Measurements from ENCODE around the gene LENEP. TPM values are rescaled to one million over a fixed set of nuclear protein-coding genes. Genes with fewer than 3 reads are reported as not detected.

LENEP gene
- total RNA-seq, 1 experiment from 2014 or later: 0.42 TPM

GRCh38 chr1:155019377-155020245, 26.2 kb downstream of the LENEP start:
- TF ChIP-seq CEBPB (IDR thresholded peaks at IDR 0.05; ENCODE audit: low read depth): no peak
- TF ChIP-seq TCF7L2 (IDR thresholded peaks at IDR 0.05; ENCODE audit: borderline replicate concordance, extremely low read depth, insufficient read depth, insufficient read length): no peak
- no peak for TF ChIP-seq FOSL1 (IDR thresholded peaks at IDR 0.05; ENCODE audit: low read depth)
- TF ChIP-seq ZFX (IDR thresholded peaks at IDR 0.05): no peak
- no peak for TF ChIP-seq SIN3A (IDR thresholded peaks at IDR 0.05; ENCODE audit: low read depth)
- Histone ChIP-seq H3K4me1 (ENCODE audit: control insufficient read depth in 1 of 2, insufficient read depth in 2 of 2, low read length in 2 of 2) (peaks cover 34 to 65% of the 10 kb centered on the region in 2 experiments), H3K9me2 (ENCODE audit: insufficient read depth) (no peaks in the 10 kb centered on the region), H3K79me2 (ENCODE audit: insufficient read depth, low read length) (no peaks in the 10 kb centered on the region), H3K27ac (ENCODE audit: low read depth, low read length) (no peak overlapping the region), H3K9ac (ENCODE audit: low read length) (0 out of 2 replicates have a peak overlapping the region, but pooled peaks have one; percentile 22), H3K4me2 (ENCODE audit: low read length) (0 out of 2 replicates have a peak overlapping the region, but pooled peaks have one; percentile 82), H3K27me3 (ENCODE audit: insufficient read depth, low read length) (no peaks in the 10 kb centered on the region), H3K9me3 (ENCODE audit: control insufficient read depth in 1 of 2, insufficient read depth in 1 of 2, low read depth in 1 of 2, low read length in 2 of 2) (no peaks in the 10 kb centered on the region), H2AFZ (ENCODE audit: low read depth, low read length, poor library complexity, severe bottlenecking) (no peak overlapping the region), H4K20me1 (ENCODE audit: insufficient read depth) (no peaks in the 10 kb centered on the region), H3K36me3 (ENCODE audit: control insufficient read depth in 1 of 2, insufficient read depth in 2 of 2, low read length in 2 of 2) (peaks cover 6 to 17% of the 10 kb centered on the region in 2 experiments; a peak in 3 of 4 replicates), H3K4me3 (replicated peaks in 1 of 2; ENCODE audit: low read depth in 1 of 2, low read length in 2 of 2) (no peak overlapping the region)
- no peak for DNase-seq (ENCODE audit: low read depth, low spot score)
- ChIA-PET RAD21 (ENCODE audit: low non-redundant PET in 1 of 2, low total read pairs in 2 of 2, uncharacterized antibody in 2 of 2, unreplicated experiment in 2 of 2) (no interaction called here), POLR2A (no interaction called here), CTCF (interaction anchor here (0.9 to 3.0 kb wide), 2 partner anchors 25 to 40 kb away, joined by 3 to 14 read pairs; no protein-coding TSS in a partner anchor)
- TSS peak; percentile 16 for BruUV-seq (replicated peaks)
- intact Hi-C loops (cut with micrococcal nuclease): no loop called here
- ATAC-seq: no peak

GRCh38 chr1:155022136-155022926, 28.9 kb downstream of the LENEP start:
- Histone ChIP-seq H3K4me3 (replicated peaks in 1 of 2; ENCODE audit: low read depth in 1 of 2, low read length in 2 of 2) (0 out of 4 replicates have a peak overlapping the region, but pooled peaks of 1 of the 2 experiments have one; percentile 4), H2AFZ (ENCODE audit: low read depth, low read length, poor library complexity, severe bottlenecking) (no peak overlapping the region), H3K27me3 (ENCODE audit: insufficient read depth, low read length) (no peaks in the 10 kb centered on the region), H3K9me2 (ENCODE audit: insufficient read depth) (no peaks in the 10 kb centered on the region), H3K9ac (ENCODE audit: low read length) (no peak overlapping the region), H3K4me2 (ENCODE audit: low read length) (peak overlapping the region; percentile 57), H3K27ac (ENCODE audit: low read depth, low read length) (no peak overlapping the region), H3K79me2 (ENCODE audit: insufficient read depth, low read length) (no peaks in the 10 kb centered on the region), H4K20me1 (ENCODE audit: insufficient read depth) (no peaks in the 10 kb centered on the region), H3K9me3 (ENCODE audit: control insufficient read depth in 1 of 2, insufficient read depth in 1 of 2, low read depth in 1 of 2, low read length in 2 of 2) (no peaks in the 10 kb centered on the region), H3K36me3 (ENCODE audit: control insufficient read depth in 1 of 2, insufficient read depth in 2 of 2, low read length in 2 of 2) (no peaks in the 10 kb centered on the region), H3K4me1 (ENCODE audit: control insufficient read depth in 1 of 2, insufficient read depth in 2 of 2, low read length in 2 of 2) (peaks cover 37 to 73% of the 10 kb centered on the region in 2 experiments)
- CTCF ChIA-PET: interaction anchor here (1.1 to 3.0 kb wide), 3 partner anchors 23 to 29 kb away, joined by 3 to 14 read pairs (median 7); partner anchors contain the start of gene ADAM15
- RAD21 ChIA-PET (ENCODE audit: low non-redundant PET in 1 of 2, low total read pairs in 2 of 2, uncharacterized antibody in 2 of 2, unreplicated experiment in 2 of 2): no interaction called here
- intact Hi-C loops (cut with micrococcal nuclease): no loop called here
- ATAC-seq (no peak), DNase-seq (ENCODE audit: low read depth, low spot score) (no peak)
- POLR2A ChIA-PET: no interaction called here
- BruUV-seq (replicated peaks): no TSS peak
- TF ChIP-seq POLR2A (IDR thresholded peaks at IDR 0.05; ENCODE audit: borderline replicate concordance, extremely low read depth, insufficient read depth, insufficient read length) (no peak), REST (IDR thresholded peaks at IDR 0.05; ENCODE audit: low read depth) (no peak), ZFX (IDR thresholded peaks at IDR 0.05) (no peak), SRF (IDR thresholded peaks at IDR 0.05; ENCODE audit: low read depth) (no peak), EZH2phosphoT487 (IDR thresholded peaks at IDR 0.05; ENCODE audit: borderline replicate concordance) (no peak), ZNF274 (IDR thresholded peaks at IDR 0.05; ENCODE audit: low read depth, low read length) (no peak), SIN3A (IDR thresholded peaks at IDR 0.05; ENCODE audit: low read depth) (no peak), EGR1 (IDR thresholded peaks at IDR 0.05; ENCODE audit: low read depth) (no peak), SP1 (IDR thresholded peaks at IDR 0.05; ENCODE audit: low read depth) (no peak), CEBPB (IDR thresholded peaks at IDR 0.05; ENCODE audit: low read depth) (no peak), EZH2 (IDR thresholded peaks at IDR 0.05) (no peak), ATF3 (IDR thresholded peaks at IDR 0.05) (no peak), CBX3 (IDR thresholded peaks at IDR 0.05; ENCODE audit: low read depth) (no peak)

All from HCT116 (cell line).